ENCODE data around the gene XIRP2.

GRCh38 chr2:166897666-166898065 is 9.4 kb downstream of the XIRP2 start:
- TF ChIP-seq EP300 (IDR thresholded peaks at IDR 0.05) = no peak
- TF ChIP-seq CTCF (IDR thresholded peaks at IDR 0.05) = no peak
